K562 (cell line): ENCODE data around the gene LAP3. TPM values are rescaled to one million over a fixed set of nuclear protein-coding genes. Genes with fewer than 3 reads are reported as not detected.
A peak's percentile ranks its signal among the peaks of the same experiment; 100 is the strongest.

Experiments used
- ADNP ChIP-seq: fragments of 200-800 bp; sonication (Bioruptor generic); IDR thresholded peaks from 2 replicates; pipeline ENCODE4 v1.6.1; 2016; ENCODE audit warnings: missing genetic modification characterization, missing compliant biosample characterization
- ARNT ChIP-seq, 2 experiments: fragments of 450-650 bp; IDR thresholded peaks; 2 replicates each; pipeline ENCODE4 v1.6.1; 2016; ENCODE audit warnings: mild to moderate bottlenecking in 1 of 2
- BDP1 ChIP-seq: IDR thresholded peaks from 3 replicates; pipeline ENCODE4 v1.6.1; 2011; ENCODE audit not compliant: insufficient read length, insufficient read depth
- BRF1 ChIP-seq: IDR thresholded peaks from 3 replicates; pipeline ENCODE4 v1.6.1; 2011; ENCODE audit warnings: borderline replicate concordance, mild to moderate bottlenecking; ENCODE audit not compliant: insufficient read length; ENCODE audit errors: extremely low read depth
- CBFB ChIP-seq: sonication (generic); formaldehyde crosslinking; IDR thresholded peaks from 2 replicates; pipeline ENCODE4 v1.4.0; 2020; ENCODE audit warnings: mild to moderate bottlenecking, missing genetic modification reagents
- ILF3 ChIP-seq: fragments of 450-650 bp; IDR thresholded peaks from 2 replicates; pipeline ENCODE4 v1.6.1; 2018; ENCODE audit warnings: antibody characterized with exemption, mild to moderate bottlenecking, moderate library complexity, borderline replicate concordance
- IRF2 ChIP-seq: sonication (generic); formaldehyde crosslinking; IDR thresholded peaks from 2 replicates; pipeline ENCODE4 v1.8.1; 2022; ENCODE audit warnings: mild to moderate bottlenecking, missing genetic modification reagents
- JUNB ChIP-seq: fragments of 450-650 bp; formaldehyde crosslinking; conservative IDR thresholded peaks from 2 replicates; pipeline ENCODE4 v1.4.0; 2020; ENCODE audit warnings: mild to moderate bottlenecking
- MAFK ChIP-seq: IDR thresholded peaks from 2 replicates; pipeline ENCODE4 v1.6.1; 2011; ENCODE audit warnings: low read length, improper control_type of control experiment
- NR4A1 ChIP-seq, 2 experiments: fragments of 250-450 bp in 1 of 2; fragments of 450-650 bp in 1 of 2; sonication (Bioruptor Pico) in 1 of 2; IDR thresholded peaks; 2 replicates each; pipeline versions ENCODE4 v1.4.0 to v1.6.1; 2016 to 2020; ENCODE audit warnings: mild to moderate bottlenecking in 2 of 2, missing compliant biosample characterization in 1 of 2, missing genetic modification characterization in 1 of 2, moderate library complexity in 1 of 2
- PYGO2 ChIP-seq: fragments of 450-650 bp; IDR thresholded peaks from 2 replicates; pipeline ENCODE4 v1.6.1; 2016; ENCODE audit warnings: mild to moderate bottlenecking, missing genetic modification characterization, moderate library complexity, missing compliant biosample characterization
- RCOR1 ChIP-seq, 2 experiments: IDR thresholded peaks; 2 replicates each; pipeline ENCODE4 v1.6.1; 2012; ENCODE audit warnings: low read depth in 2 of 2, low read length in 2 of 2, borderline replicate concordance in 1 of 2, improper control_type of control experiment in 1 of 2
- TARDBP ChIP-seq: fragments of 450-650 bp; IDR thresholded peaks from 2 replicates; pipeline ENCODE4 v1.6.1; 2016
- TEAD1 ChIP-seq, 2 experiments: fragments of 450-650 bp in 1 of 2; sonication (generic) in 1 of 2; formaldehyde crosslinking; IDR thresholded peaks; 2 replicates each; pipeline versions ENCODE4 v1.4.0 to v1.8.0; 2020 to 2022; ENCODE audit warnings: mild to moderate bottlenecking in 2 of 2, missing genetic modification reagents in 1 of 2
- ZBED1 ChIP-seq: IDR thresholded peaks from 2 replicates; pipeline ENCODE4 v1.6.1; 2014
- ZBTB9 ChIP-seq: fragments of 450-650 bp; formaldehyde crosslinking; IDR thresholded peaks from 2 replicates; pipeline ENCODE4 v1.4.0; 2020; ENCODE audit warnings: mild to moderate bottlenecking, moderate library complexity
- ZEB2 ChIP-seq: fragments of 450-650 bp; IDR thresholded peaks from 2 replicates; pipeline ENCODE4 v1.6.1; 2016
- ZFP30 ChIP-seq: fragments of 250-450 bp; sonication (Bioruptor Pico); IDR thresholded peaks from 2 replicates; pipeline ENCODE4 v1.8.0; 2022; ENCODE audit warnings: moderate library complexity, mild to moderate bottlenecking, inconsistent platforms, borderline replicate concordance
- ZFP36 ChIP-seq: fragments of 150-350 bp; IDR thresholded peaks from 2 replicates; pipeline ENCODE4 v1.6.1; 2018; ENCODE audit warnings: low read length, low read depth; ENCODE audit not compliant: partially characterized antibody
- ZNF511 ChIP-seq: sonication (generic); formaldehyde crosslinking; IDR thresholded peaks from 2 replicates; pipeline ENCODE4 v1.8.0; 2022; ENCODE audit warnings: mild to moderate bottlenecking, missing genetic modification reagents
- ZNF551 ChIP-seq: fragments of 250-450 bp; sonication (Bioruptor Pico); IDR thresholded peaks from 2 replicates; pipeline ENCODE4 v1.5.0; 2021; ENCODE audit warnings: mild to moderate bottlenecking, moderate library complexity
- ZNF57 ChIP-seq: fragments of 450-650 bp; formaldehyde crosslinking; IDR thresholded peaks from 2 replicates; pipeline ENCODE4 v1.4.0; 2020; ENCODE audit warnings: mild to moderate bottlenecking, moderate library complexity
- ZNF592 ChIP-seq: fragments of 450-650 bp; IDR thresholded peaks from 2 replicates; pipeline ENCODE4 v1.6.1; 2017; ENCODE audit warnings: antibody characterized with exemption, mild to moderate bottlenecking
- polyA plus RNA-seq, 8 experiments: library from polyadenylated mRNA; depleted of rRNA in 4 of 8; stranded (reverse) in 5 of 8; unstranded in 3 of 8; fragments of >200 nt; fragmentation: Nextera tagmentation in 2 of 8; fragmentation: Illumina TruSeq in 1 of 8; extraction: Ambion mirVana in 2 of 8; extraction: Trizol in 1 of 8; gene quantifications; 2 replicates each; pipeline versions ENCODE4 v1.2.1 to v1.2.3, GENCODE V29; 2011 to 2014; ENCODE audit warnings: inconsistent platforms in 1 of 8, missing spikeins in 1 of 8
- total RNA-seq, 7 experiments: library from RNA; depleted of rRNA in 6 of 7; stranded (reverse); fragments of >200 nt in 6 of 7; fragmentation: Illumina TruSeq in 2 of 7; extraction: Trizol in 2 of 7; gene quantifications; 2 replicates each; pipeline versions ENCODE4 v1.2.1 to v1.2.3, GENCODE V29; 2011 to 2021; ENCODE audit warnings: low replicate concordance in 1 of 7

Gene LAP3
- total and polyA plus RNA-seq, 9 of the 15 experiments (the other 6 are each of a cell fraction or from before 2014, with no cell fraction given), result 82.3 to 170 (median 107) TPM

- TF ChIP-seq NR4A1 (CRISPR knock-in tag; IDR thresholded peaks at IDR 0.05), result no peak
- TF ChIP-seq NR4A1 (tag; IDR thresholded peaks at IDR 0.05), result no peak
- no peak for TF ChIP-seq ZFP30 (CRISPR knock-in tag)
- no peak for TF ChIP-seq TARDBP
- TF ChIP-seq ZNF551 (CRISPR knock-in tag), result no peak
- no peak for TF ChIP-seq ZNF592
- TF ChIP-seq ZFP36, result no peak
- TF ChIP-seq PYGO2 (tag), result no peak
- TF ChIP-seq IRF2, result no peak
- no peak for TF ChIP-seq ZEB2
- TF ChIP-seq JUNB, result no peak
- TF ChIP-seq ZNF511 (CRISPR knock-in tag), result no peak
- no peak for TF ChIP-seq CBFB (CRISPR knock-in tag)
- no peak for TF ChIP-seq BRF1
- no peak for TF ChIP-seq ILF3
- 0 out of 4 replicates have a peak, but pooled peaks of 1 of the 2 experiments have one; percentile 7 for TF ChIP-seq RCOR1 (IDR thresholded peaks at IDR 0.05; ENCODE audit: borderline replicate concordance in 1 of 2, low read depth in 2 of 2, low read length in 2 of 2)
- TF ChIP-seq ADNP (tag), result 0 out of 2 replicates have a peak, but pooled peaks have one; percentile 5
- TF ChIP-seq ARNT (IDR thresholded peaks at IDR 0.05), result no peak; a peak in 1 of 4 replicates
- TF ChIP-seq ZBED1, result no peak
- TF ChIP-seq BDP1, result no peak
- TF ChIP-seq MAFK, result no peak
- no peak for TF ChIP-seq ZNF57 (CRISPR knock-in tag)
- 0 out of 4 replicates have a peak, but pooled peaks of 1 of the 2 experiments have one; percentile 35 for TF ChIP-seq TEAD1 (CRISPR knock-in tag; IDR thresholded peaks at IDR 0.05)
- TF ChIP-seq ZBTB9 (CRISPR knock-in tag), result 0 out of 2 replicates have a peak, but pooled peaks have one; percentile 31
Observed at GRCh38 chr4:17614416-17615299, 37.7 kb downstream of the LAP3 start, which contains the start of gene MED28 (continued).
